HG03095 (cell line): Measurements from ENCODE around the gene PKIB.

Source experiments
- ATAC-seq: cut with Tn5 transposase; IDR thresholded peaks from one replicate; pipeline ENCODE4 v1.9.1; 2021; ENCODE audit warnings: moderate library complexity; ENCODE audit not compliant: unreplicated experiment

PKIB gene

DNA sequence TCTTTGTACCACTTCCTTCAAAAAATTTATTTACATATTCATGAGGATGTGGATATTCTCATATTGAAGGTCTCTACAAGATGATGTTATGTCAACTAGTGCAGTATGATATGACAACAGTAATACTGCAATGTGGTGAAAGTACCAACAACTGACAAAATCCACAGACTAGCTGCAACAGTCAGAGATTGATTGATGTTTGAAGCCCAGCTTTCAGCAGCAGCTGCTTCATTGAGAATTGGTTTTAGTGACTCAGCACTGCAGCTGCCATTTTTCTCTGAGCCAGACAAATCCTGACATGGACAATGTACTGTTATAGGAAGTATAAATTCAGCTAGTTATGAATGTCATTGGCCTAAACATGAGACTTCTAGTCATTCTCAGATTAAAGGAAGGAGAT, 53.8 kb downstream of the PKIB start:
- no peak for ATAC-seq

DNA sequence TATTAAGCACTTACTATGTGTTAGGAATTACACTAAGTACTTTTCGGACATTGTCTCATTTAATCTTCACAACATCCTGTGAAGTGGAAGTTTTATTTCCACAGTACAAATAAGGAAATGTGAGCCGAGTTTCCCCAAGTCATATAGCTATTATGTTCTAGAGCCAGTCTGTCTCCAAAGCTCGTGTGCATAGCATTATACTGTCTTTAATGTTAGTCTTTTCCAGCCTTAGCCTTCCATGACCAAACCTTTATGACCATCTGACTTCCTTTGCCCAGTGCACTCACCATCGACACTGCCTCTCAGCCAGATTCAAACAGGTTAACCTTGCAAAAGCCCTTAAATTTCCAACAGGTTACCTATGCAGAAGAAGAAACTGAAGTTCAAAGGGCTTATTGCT, 55.7 kb downstream of the PKIB start:
- no peak for ATAC-seq

DNA sequence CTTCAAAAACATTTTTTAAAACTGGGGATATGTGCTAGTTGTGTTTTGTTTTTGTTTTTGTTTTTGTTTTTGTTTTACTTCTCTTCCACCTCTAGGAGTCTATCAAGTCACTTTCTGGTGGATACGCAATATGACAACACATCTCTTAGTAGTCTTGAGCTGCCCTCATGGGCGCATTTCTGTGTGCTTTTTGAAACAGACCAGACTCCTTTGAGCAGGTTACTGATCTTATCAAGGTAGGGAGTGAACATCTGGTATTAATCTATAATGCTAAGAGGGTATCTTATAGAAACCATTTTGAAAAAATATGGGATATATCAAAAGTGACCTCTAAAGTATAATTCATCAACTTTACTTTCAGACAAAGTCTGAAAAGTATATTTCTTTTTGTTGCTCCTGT, 56.2 kb downstream of the PKIB start:
- ATAC-seq, result no peak

DNA sequence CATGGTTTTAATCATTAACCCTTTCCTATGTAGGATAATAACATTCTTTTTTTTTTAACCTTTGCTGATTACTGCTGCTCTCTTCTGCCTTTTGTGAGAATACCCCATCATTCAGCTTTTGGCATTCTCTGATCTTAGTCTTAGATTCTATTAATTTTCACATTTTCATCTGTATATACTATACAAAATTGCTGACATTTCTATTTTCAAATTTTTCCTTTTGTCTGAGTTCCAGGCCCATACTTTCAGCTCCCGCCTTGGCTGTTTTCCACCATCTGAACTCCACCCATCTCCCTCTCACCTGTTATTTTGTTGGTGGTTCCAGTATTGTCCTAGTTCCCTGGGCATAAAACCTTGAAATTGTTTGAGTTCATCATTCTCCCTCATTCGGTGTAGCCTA, 59.2 kb downstream of the PKIB start:
- ATAC-seq, result no peak

DNA sequence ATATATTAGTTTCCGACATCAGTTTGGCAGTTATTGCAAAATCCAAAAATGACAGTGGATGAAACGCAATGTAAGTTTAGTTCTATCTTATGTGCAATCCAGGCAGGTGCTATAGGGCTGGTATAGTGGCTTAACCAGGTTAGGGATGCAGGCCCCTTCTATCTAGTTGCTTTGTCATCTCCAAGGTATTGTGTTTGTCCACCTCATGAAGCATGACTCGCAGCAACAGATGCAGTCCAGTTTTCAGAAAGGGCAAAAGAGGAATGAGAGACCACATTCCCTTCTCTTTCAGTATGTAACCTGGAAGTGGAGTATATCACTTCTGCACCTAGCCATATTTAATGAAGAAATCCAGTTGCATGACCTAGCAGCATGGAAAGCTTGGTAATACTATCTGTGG, 59.7 kb downstream of the PKIB start:
- ATAC-seq, result no peak

DNA sequence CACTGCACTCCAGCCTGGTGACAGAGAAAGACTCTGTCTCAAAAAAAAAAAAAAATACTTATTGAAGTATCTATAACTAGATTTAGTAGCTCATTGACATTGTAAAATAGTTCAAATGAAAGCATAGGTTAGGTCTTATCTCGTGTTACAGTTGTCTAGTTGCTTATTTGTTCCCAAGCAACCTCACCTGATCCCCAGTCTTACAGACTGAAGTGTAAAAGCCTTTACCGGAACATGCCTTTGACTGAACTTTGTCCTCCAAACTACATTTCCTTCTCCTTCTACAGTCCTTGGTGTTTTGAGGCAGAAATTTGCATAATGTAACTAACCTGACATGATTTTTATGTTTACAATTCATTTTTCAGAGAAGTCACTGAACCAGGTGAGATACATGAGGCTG, 61.0 kb downstream of the PKIB start:
- no peak for ATAC-seq

DNA sequence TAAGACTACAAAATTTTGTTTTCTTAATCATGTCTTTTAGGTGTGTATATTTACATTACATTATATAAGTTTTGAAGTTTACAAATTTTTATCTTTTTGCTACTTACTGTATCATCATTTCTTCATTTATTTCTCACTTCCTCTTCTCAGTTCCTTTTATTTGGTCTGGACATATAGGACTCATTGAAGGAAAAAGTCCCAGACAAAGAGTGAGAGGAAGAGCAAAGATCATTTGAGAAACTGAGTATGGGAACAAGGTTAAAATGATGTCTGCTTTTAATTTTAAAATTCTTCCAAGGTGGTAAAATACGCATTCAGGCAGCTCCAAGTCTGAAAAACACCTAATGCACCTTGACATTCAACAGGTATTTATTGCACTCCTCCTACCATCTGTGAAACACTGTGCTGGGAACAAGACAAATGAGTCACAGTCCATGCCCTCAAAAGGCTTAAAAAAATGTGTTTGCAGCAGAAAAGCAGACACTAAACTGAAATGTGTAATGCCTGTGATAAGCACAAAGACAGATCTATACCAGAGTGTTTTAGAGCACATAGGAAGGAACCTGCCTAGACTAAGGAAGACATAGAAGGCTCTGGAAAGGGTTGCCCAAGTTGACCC, 63.2 kb downstream of the PKIB start:
- peak; percentile 63 for ATAC-seq

DNA sequence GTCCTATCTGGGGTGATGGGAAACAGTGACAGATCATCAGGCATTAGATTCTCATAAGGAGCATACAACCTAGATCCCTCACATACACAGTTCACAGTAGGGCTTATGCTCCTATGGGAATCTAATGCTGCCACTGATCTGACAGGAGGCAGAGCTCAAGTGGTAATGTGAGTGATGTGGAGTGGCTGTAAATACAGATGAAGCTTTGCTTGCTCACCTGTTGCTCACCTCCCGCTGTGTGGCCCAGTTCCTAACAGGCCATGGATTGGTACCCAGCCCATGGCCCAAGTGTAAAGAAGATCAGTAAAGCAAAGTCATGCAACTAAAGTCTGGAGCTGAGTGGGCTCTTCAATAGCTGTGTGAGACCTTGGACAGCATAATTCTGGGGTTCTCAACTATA, 65.9 kb downstream of the PKIB start:
- ATAC-seq, result no peak

DNA sequence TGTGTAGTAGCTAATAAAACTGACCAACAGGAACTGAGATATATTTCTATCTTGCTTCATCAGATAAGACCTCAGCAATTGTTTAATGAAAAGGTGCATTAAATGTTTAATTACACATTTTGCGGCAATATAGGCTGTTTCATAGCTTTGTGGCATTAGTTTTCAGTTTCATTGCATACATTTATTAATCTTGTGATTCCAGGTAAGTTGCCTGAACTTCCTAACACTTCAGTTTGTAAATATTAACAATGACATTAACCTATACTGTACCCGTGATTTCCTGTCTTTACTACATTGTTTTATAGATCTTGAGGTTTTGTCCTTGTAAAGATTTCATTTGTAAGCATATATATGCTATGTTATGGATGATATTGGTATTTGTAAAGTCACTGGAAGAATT, 66.5 kb downstream of the PKIB start:
- ATAC-seq, result no peak

DNA sequence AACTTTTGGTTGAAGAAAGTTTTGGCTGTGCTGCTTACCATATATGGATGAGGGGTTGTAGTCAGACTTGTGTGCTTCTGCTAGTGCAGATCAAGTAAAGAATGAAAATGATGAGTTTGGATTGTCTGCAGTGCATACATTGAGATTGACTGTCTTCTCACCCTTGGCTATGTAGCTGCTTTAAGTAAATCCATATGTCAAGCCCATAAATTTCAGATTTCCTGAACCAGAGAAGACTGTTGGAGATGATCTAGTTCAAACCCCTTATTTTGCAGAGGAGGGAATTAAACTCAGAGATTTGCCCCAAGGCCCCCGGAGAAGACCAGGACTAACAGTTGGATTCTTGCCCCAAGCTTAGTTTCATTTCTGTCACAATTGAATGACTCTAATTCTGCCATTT, 67.2 kb downstream of the PKIB start:
- ATAC-seq, result no peak

DNA sequence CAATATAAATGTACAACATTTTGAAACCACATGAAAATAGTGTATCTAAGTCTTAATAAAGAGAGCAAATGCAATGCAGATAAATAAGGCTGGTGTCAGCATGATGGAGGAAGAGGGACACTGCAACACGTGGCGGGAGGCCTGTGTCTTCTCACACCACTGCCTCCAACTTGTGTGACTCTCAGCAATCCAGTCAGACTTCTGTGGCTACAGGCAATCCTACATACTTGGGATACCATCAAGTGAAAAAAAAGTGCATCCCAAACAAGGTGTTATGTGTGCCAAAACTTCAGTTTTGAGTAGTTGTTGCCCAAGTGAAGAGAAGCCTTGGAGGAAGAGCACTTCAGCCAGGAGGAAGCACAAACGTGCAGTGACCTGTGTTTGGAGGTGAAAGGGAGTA, 68.6 kb downstream of the PKIB start:
- no peak for ATAC-seq

DNA sequence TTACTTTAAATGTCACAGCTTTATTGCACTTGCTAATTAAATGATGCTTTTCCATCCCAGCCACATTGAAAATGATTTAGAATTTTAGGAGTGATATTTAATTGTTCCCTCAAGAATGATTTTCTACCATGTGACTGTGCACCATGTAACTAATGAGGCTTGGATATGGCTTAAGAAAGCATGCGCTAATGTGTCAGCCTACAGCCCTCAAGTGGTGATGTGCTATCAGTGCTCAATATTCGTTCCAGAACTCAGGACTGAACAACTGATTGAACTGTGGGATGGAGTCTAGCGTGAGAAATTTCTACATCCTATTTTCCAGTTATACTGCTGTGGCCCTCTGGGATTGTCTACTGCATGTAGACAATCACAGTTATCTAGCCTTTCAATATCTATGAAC, 71.5 kb downstream of the PKIB start:
- no peak for ATAC-seq

DNA sequence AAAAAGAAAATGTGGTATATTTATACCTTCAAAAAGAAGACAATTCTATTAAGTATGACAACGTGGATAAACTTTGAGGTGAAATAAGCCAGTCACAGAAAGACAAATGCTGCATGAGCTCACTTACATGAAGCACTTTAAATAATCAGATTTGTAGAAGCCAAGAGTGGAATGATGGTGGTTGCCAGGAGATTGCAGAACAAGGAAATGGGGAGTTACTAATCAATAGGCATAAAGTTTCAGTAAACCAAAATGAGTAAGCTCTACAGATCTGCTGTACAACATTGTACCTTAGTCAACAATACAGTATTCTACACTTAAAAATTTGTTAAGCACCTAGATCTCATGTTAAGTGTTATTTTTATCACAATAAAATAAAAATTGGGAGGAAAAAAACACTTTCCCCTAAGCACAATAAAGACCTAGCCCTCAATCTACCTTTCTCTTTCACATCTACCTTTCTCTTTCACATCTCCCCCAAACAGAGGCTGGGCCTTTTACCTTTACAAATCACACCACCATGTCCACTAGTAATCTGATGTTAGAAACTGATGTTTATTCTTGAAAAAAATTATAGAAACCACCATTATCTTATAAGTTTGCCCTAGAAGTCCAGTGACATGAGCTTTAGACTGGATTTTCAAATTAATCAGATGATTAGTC, 73.9 kb downstream of the PKIB start:
- no peak for ATAC-seq

DNA sequence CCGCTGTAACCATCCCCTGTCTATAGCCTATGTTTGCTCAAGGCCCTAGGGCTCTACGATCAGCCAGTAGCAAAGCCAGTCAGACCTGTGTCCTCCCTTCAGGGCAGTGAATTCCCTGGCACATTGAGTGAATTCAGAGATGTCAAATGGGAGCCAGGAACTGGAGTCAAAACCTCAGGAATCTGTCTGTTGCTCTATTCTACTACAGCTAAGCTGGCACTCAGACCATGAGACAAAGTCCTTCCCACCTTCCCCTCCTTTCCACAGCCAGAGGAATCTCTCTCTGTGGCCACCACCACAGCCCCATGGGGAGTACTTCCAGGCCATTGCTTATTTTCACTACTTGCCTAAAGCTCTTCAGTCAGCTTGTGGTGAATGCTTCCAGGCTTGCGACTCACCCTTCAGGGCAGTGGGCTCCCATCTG, 82.0 kb downstream of the PKIB start:
- ATAC-seq, result no peak

DNA sequence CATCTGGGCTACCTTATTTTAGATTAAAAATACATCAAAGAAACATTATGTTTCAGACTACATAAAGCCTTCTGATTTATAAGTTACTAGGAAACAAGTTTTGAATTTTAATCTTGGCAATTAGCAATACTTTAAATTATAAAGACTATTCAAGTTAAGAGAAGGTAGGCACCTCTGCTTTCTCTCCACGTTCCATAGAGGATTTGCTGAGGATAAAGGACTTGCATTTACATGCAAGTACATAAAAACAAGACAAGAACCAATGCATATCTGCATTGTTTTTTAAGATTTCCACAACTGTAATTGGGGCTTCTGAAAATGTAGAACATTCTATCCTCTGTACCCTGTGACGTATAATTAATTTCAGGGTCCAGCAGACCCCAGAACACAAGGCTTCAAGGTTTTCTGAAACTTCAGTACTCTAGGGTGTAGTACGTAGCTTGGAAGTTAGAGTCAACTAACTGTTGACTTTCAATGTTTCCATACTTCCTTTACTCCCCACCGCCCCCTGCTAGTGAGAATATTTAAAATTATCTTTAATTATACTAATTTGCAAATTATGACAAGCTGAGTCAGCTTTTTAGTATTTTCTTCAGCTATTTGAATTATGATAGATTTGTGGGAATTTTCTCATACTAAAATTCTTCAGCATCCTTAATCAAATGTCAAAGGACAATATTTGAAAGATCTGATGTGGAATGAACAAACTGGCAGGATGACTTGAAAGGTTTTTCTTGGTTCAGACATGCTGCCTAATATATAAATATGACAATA, 82.8 kb downstream of the PKIB start:
- no peak for ATAC-seq

DNA sequence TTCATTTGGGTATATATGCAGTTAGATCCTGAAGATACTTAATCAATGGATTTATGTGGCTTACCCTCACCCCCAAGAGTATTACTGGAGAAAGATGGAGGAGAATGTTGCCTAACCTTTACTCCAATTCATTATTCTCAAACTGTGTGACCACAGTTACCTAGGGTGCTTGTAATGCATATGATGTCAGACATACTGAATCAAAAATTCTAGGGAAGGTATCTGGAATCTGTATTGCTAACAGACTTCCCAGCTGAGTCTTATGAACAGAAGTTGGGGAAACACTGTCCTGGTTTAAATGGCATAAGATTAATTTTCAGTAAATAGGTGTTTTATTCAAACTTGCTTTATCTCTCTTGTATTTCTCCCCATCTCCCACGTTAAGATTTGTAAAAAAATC, 83.9 kb downstream of the PKIB start:
- ATAC-seq, result no peak

DNA sequence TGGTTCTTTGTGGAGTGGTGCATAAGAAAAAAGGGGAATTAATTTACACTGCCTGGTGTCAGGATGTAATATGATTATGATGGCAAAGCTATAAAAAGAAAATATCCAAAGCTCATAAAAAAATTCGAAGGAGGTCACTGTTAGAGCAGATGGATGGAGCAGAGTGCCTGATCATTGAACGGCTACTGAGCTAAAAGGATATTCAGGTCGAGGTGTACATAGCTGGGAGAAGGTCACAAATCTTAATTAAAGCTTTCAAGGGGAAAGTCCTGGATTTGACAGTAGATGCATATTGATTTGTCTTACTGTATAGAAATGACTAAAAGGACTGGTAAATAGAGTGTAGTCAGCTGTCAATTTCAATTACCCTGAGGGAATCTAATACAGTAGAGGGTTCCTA, 84.4 kb downstream of the PKIB start:
- ATAC-seq, result no peak

DNA sequence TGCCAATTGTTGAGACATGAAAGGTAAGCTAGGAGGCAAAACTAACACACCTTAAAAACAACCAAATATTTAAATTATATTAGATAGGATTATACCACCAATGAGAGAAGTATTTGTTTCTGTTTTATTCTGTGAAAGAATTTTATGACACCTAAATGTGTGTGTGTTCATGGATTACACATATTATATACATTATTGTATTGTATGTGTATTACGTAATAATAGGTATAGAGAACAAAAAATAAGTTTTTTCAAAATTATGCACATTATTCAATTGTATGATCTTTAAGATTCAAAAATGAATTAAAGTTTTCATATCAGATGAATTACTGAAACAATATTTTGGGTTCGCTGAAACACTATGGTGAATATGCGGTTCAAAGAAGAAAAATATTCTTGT, 85.0 kb downstream of the PKIB start:
- ATAC-seq, result no peak

DNA sequence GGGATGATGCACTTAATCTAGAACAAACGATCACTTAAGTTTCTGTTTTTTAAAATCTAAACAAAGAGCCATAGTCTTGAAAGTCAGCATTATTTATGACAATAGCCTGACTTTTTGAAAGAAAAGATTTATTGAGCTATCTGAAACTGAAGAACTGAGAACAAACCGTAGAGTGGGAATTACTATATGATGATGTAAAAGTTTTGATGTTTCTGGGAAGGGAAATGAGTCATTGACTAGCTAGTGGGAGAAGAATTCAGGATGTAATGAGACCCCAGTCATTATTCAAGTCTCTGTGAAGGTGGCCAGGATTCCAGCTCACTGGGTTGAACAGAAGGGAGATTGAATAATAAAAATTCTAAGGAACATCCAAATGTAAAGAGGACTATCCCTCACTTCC, 85.9 kb downstream of the PKIB start:
- no peak for ATAC-seq

DNA sequence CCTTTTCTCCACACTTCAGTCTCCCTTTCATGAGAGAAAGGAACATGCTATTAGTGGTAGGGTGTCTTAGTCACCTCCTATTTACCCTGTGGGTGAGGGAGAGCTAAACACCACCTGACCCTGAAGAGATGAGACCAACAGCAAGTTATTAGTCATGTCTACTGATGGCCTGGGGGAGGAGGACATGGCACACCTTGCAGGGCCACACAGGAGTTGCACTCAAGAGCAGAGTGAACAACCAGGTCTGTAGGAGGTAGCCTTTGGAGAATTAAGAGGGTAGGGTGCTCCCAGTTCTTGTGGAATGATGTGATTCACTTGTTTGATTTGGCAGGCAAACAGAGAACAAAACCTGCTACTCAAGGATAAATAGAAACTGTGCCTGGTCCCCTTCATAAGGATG, 86.6 kb downstream of the PKIB start:
- no peak for ATAC-seq

DNA sequence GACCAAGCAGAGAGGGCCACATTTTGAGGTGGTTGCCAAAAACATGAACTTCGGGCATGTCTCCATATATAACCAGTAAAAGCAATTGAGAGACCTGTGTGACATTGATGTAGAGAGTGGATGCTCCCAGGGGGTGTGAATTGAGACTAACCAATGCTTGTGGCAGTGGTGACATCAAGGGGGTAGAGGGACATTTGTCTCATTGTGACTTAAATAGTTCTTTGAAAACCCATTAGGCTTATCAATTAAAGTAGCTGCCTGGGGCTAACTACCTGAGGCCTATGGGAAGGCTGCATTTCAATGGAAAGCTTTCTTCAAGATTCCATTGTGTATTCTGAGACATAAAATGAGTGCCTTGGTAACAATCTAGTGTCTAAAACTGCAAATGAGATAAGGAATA, 87.3 kb downstream of the PKIB start:
- ATAC-seq, result no peak

DNA sequence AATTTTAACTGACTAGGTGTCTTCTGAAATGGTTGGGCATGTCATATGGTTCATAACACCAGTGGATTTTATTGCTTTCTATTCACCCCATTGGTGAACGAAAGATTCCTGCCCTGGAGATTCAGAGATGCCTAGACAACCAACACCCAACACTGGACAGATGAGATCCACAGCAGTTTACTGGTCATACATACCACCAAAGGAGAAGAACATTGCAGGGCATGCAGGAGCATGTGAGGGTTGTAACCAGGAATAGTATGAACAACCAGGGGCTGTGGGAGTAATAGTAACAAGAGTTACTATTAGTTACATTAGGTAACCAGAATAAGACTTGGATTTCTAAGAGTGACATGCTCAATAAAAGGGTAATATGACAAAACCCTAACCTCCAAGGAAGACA, 91.5 kb downstream of the PKIB start:
- ATAC-seq, result no peak
